ENCODE measurements around the gene HSD3B1.

GRCh38 chr1:119475866-119476439 lies 31.1 kb upstream of the HSD3B1 start:
- TF ChIP-seq CTCF (IDR thresholded peaks at IDR 0.05) (peak in 1 of 4 experiments; percentile 21), POLR2A (IDR thresholded peaks at IDR 0.05) (no peak)

Measured in uterus (tissue), 2 donors.